GM21381 (cell line): ENCODE measurements around the gene TMBIM1.
A peak's percentile ranks its signal among the peaks of the same experiment; 100 is the strongest.

Source experiments
- ATAC-seq: cut with Tn5 transposase; IDR thresholded peaks from one replicate; pipeline ENCODE4 v1.9.1; 2021; ENCODE audit warnings: mild to moderate bottlenecking, moderate library complexity; ENCODE audit not compliant: unreplicated experiment

TMBIM1 gene

GRCh38 chr2:218259099-218259961 is 33.0 kb downstream of the TMBIM1 start:
- no peak for ATAC-seq

DNA sequence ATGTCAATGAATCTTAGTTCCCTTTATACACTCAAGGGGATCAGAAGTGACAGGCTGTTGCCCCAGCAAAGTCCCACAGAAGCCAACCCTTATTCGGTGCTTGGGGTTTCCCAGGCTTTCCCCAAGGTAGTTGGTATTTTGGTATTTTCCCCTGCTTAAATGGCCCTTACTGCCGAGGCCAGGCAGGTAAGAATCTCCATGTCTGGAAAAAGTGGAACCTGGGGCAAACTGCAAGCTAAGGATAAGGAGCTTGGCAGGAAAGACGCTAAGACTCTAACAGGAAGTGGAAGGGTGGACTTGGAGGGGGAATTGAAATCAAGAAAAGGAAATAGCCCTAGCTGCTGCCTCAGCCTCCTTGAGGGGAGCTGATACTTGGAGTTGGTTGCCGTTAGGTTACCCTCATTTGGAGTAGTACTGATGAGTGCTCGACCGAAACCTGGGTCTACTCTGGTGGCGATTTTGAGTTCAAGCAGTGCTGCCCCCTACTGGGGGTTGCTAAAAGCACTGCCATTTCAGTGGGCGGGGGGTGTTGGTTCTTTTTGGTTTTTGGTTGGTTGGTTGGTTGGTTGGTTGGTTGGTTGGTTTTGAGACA is 34.8 kb downstream of the TMBIM1 start:
- peak; percentile 76 for ATAC-seq

GRCh38 chr2:218256612-218257350 is 35.5 kb downstream of the TMBIM1 start:
- no peak for ATAC-seq

GRCh38 chr2:218255446-218255845 is 36.9 kb downstream of the TMBIM1 start:
- no peak for ATAC-seq

GRCh38 chr2:218253232-218253625 is 39.1 kb downstream of the TMBIM1 start:
- no peak for ATAC-seq

DNA sequence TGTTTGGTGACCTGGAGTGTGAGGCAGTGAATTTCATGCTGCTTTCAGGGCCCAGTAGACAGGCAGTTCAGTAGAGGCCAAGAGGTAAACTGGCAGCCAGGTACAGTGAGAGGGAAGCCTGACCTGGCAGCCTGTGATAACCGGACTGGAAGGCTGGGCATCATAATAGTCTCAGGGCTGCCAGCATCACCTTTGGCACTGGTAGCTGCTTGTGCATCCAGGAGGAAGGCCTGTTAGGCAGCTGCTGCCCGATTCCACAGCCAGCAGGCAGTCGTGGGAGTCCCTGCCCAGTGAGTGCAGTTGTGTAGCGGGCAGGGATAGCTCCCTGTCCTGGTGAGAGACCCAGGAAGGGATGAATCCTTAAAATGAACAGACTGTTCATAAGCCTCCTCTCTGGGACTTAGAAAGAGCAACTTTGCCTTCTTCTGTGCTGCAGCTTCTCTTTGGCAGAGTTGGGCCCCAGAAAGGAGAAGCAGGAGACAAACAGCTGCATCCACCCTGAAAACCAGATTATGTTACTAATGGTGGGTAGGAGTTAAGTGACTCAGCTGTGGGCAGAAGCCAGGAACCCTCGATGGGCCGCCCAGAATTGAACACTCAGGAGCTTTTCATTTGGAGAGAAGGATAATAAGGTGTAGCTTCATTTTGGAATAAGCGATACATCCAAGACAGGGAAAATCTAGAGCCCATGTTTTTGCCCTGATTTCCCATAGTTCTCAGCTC is 39.6 kb downstream of the TMBIM1 start:
- no peak for ATAC-seq

GRCh38 chr2:218249691-218250090 is 42.6 kb downstream of the TMBIM1 start:
- ATAC-seq, result no peak

DNA sequence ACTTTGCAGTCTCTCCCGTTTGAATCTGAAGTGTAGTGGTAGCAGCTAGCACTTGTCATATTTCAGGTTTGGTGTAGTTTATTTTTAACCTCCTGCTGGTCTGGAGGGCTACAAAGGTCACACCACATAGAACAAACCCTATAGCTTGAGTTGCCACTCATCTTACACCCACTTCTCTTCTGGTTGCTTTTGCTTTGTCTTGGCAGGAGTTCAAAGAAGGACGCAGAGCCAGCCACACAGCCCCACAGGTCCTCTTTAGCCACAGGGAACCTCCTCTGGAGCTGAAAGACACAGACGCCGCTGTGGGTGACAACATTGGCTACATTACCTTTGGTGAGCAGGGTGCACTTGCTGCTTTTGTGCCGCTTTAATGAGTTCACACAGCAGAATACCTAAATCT is 47.1 kb downstream of the TMBIM1 start:
- ATAC-seq, result no peak

DNA sequence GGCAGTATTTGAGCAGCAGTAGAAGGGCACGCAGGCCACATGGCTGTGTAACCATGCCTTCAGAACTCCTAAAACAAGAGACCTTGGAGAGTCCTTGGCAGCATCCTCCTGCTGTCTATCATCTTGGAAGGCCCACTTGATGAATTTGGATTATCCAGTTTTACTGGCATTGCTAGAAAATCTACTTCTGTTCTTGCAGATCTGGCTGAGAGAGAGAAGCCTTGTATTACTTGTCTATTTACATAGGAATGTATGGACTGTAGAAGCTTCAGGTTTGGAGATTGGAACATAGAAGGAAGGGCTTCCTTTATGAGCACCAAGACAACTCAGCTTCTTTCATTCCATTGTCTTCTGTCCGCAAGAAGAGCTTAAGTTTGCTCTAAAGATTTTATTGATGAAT is 47.6 kb downstream of the TMBIM1 start:
- ATAC-seq, result no peak

GRCh38 chr2:218244204-218244603 is 48.1 kb downstream of the TMBIM1 start:
- ATAC-seq, result no peak

DNA sequence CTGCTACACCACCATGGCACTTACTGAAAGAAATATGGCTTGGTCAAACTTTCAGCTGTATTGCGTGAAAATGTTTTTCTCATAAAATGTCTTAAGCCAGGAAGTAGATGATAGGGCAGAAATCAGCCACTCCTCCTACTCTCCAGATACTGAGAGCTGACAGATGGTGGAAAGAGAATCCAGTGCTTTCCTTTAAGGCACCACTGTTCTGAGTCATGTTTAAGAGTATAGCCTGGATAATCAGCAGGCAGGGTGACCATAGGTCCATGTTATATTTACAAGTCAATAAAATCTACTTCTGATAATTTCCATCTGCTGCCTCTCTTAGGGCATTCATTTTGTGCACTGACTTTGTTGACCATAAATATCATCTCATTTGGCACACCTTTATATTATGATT is 53.4 kb downstream of the TMBIM1 start:
- ATAC-seq, result no peak

DNA sequence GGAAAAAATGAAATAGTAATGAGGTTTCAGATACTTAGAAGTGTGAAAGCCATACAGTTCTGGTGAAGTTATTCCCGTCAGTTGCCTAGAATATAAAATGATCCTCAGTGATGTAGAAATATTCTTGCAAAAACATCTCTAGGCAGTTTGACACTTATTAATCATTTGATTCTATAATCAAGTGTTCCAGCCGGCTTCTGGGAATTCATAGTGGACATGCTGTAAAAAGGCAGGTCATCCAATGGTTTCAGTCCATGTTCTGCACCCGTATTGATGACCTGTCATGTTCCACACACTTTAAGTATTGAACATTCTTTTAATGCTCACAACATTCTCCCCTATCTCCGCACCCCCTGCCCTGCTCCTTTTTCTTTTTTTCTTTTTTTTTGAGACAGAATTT is 55.5 kb downstream of the TMBIM1 start:
- ATAC-seq, result no peak

- no peak for ATAC-seq
Observed at GRCh38 chr2:218235017-218235416, 57.3 kb downstream of the TMBIM1 start.

DNA sequence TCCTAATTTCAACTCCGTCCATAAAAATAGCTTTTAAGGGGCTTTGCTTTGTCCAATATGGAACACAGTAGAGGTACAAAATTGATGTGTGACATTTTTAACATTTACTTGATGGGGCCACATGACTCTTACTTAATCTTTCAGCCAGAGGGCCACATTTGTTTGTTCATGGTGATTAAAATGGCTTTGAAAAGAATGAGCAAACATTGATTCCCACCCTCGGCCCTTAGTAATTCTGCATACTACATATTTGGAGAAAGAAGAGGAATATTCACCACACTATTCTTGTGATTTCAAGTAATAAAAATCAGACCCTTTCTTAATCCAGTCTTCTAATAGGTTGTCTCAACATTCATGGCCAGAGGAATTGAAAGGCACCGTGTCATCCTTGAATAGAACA is 57.8 kb downstream of the TMBIM1 start:
- ATAC-seq, result no peak

- ATAC-seq, result no peak
Observed at GRCh38 chr2:218233543-218233942, 58.8 kb downstream of the TMBIM1 start.

GRCh38 chr2:218230882-218231281 is 61.4 kb downstream of the TMBIM1 start:
- peak; percentile 65 for ATAC-seq

- no peak for ATAC-seq
Observed at GRCh38 chr2:218229851-218230250, 62.5 kb downstream of the TMBIM1 start.

- peak; percentile 86 for ATAC-seq
Observed at GRCh38 chr2:218229239-218229638, 63.1 kb downstream of the TMBIM1 start.

- no peak for ATAC-seq
Observed at GRCh38 chr2:218228366-218229090, 63.8 kb downstream of the TMBIM1 start.

- no peak for ATAC-seq
Observed at GRCh38 chr2:218226903-218227302, 65.4 kb downstream of the TMBIM1 start.
